SK-N-SH (cell line): ENCODE data around the gene RNF187. TPM values are rescaled to one million over a fixed set of nuclear protein-coding genes. Genes with fewer than 3 reads are reported as not detected.

Experiments used
- CTCF ChIA-PET: fragments of 300-600, 350-600 bp; formaldehyde crosslinking; extraction: SDS; loops from one replicate; lab custom pipeline; 2021; lab: Yijun Ruan, JAX
- POLR2A ChIA-PET: fragments of 350-600 bp; sonication (Branson Sonifier 250); formaldehyde crosslinking; extraction: SDS; loops from one replicate; lab custom pipeline; 2020; ENCODE audit warnings: antibody characterized with exemption, inconsistent platforms; lab: Yijun Ruan, JAX
- DNase-seq: peaks from one replicate; pipeline ENCODE4 v3.0.0; 2012
- H2AFZ ChIP-seq: fragments of 200-600 bp; sonication (generic); 2 replicates; pipeline ENCODE4 v1.8.1; 2016; ENCODE audit warnings: antibody characterized with exemption, mild to moderate bottlenecking, low read depth
- H3F3A ChIP-seq: fragments of 200-600 bp; sonication (generic); replicated peaks from 2 replicates; pipeline ENCODE3; 2016; ENCODE audit warnings: antibody characterized with exemption, mild to moderate bottlenecking; ENCODE audit not compliant: insufficient read depth
- H3K27ac ChIP-seq, 2 experiments: fragments of 200-500 bp in 1 of 2; fragments of 200-600 bp in 1 of 2; sonication (Bioruptor generic) in 1 of 2; sonication (generic), shearing (Covaris generic) in 1 of 2; 2 replicates each; pipeline versions ENCODE4 v1.5.1 to v1.6.1; 2014 to 2016; ENCODE audit warnings: low read depth in 2 of 2, inconsistent platforms in 1 of 2, low read length in 1 of 2, mild to moderate bottlenecking in 1 of 2, mixed read lengths in 1 of 2
- H3K27me3 ChIP-seq: fragments of 200-600 bp; sonication (generic), shearing (Covaris generic); 2 replicates; pipeline ENCODE4 v1.6.1; 2016; ENCODE audit warnings: mixed run types; ENCODE audit not compliant: insufficient read depth
- H3K36me3 ChIP-seq, 2 experiments: fragments of 200-500 bp in 1 of 2; fragments of 200-600 bp in 1 of 2; sonication (Bioruptor generic) in 1 of 2; sonication (generic) in 1 of 2; replicated peaks in 1 of 2; 2 replicates each; pipeline versions ENCODE3 to v1.5.1; 2014 to 2016; ENCODE audit warnings: low read length in 1 of 2, mild to moderate bottlenecking in 1 of 2; ENCODE audit not compliant: insufficient read depth in 2 of 2, control insufficient read depth in 1 of 2
- H3K4me1 ChIP-seq, 2 experiments: fragments of 200-500 bp in 1 of 2; fragments of 200-600 bp in 1 of 2; sonication (Bioruptor generic) in 1 of 2; sonication (generic), shearing (Covaris generic) in 1 of 2; 2 replicates each; pipeline versions ENCODE4 v1.5.1 to v1.6.1; 2014 to 2016; ENCODE audit warnings: low read depth in 1 of 2, low read length in 1 of 2, mixed run types in 1 of 2; ENCODE audit not compliant: insufficient read depth in 2 of 2, control insufficient read depth in 1 of 2
- H3K4me2 ChIP-seq: fragments of 200-600 bp; sonication (generic), shearing (Covaris generic); 2 replicates; pipeline ENCODE4 v1.6.1; 2017; ENCODE audit warnings: mixed run types
- H3K4me3 ChIP-seq, 2 experiments: fragments of 200-500 bp in 1 of 2; fragments of 200-600 bp in 1 of 2; sonication (Bioruptor generic) in 1 of 2; sonication (generic), shearing (Covaris generic) in 1 of 2; 2 replicates each; pipeline versions ENCODE4 v1.5.1 to v1.8.1; 2014 to 2016; ENCODE audit warnings: low read depth in 2 of 2, inconsistent platforms in 1 of 2, low read length in 1 of 2, mild to moderate bottlenecking in 1 of 2, mixed read lengths in 1 of 2, moderate library complexity in 1 of 2
- H3K79me2 ChIP-seq: fragments of 200-600 bp; sonication (generic); 2 replicates; pipeline ENCODE4 v1.8.1; 2017; ENCODE audit warnings: mild to moderate bottlenecking; ENCODE audit not compliant: insufficient read depth
- H3K9ac ChIP-seq: fragments of 200-600 bp; sonication (generic); 2 replicates; pipeline ENCODE4 v1.6.1; 2017; ENCODE audit warnings: mixed run types
- H3K9me2 ChIP-seq: fragments of 200-600 bp; sonication (generic); 2 replicates; pipeline ENCODE4 v1.6.1; 2017; ENCODE audit warnings: mixed run types
- H3K9me3 ChIP-seq: fragments of 200-600 bp; sonication (generic); 2 replicates; pipeline ENCODE4 v1.6.1; 2017; ENCODE audit warnings: mixed run types, mild to moderate bottlenecking, moderate library complexity
- H4K20me1 ChIP-seq: fragments of 200-600 bp; sonication (generic); 2 replicates; pipeline ENCODE4 v1.6.1; 2017; ENCODE audit warnings: mild to moderate bottlenecking, mixed run types; ENCODE audit not compliant: insufficient read depth
- CTCF ChIP-seq: fragments of 200-600 bp; sonication (generic); IDR thresholded peaks from 2 replicates; pipeline ENCODE4 v1.6.1; 2017; ENCODE audit warnings: antibody characterized with exemption, mild to moderate bottlenecking, moderate library complexity
- ELF1 ChIP-seq: IDR thresholded peaks from 2 replicates; pipeline ENCODE4 v1.4.0; 2012
- EZH2phosphoT487 ChIP-seq: fragments of 200-600 bp; sonication (generic); IDR thresholded peaks from 2 replicates; pipeline ENCODE4 v1.6.1; 2017; ENCODE audit warnings: low read depth, mixed run types, mild to moderate bottlenecking, antibody characterized with exemption, moderate library complexity, borderline replicate concordance
- FOXJ3 ChIP-seq: sonication (generic); formaldehyde crosslinking; IDR thresholded peaks from 2 replicates; pipeline ENCODE4 v1.5.1; 2020; ENCODE audit warnings: mild to moderate bottlenecking, missing genetic modification reagents
- NRF1 ChIP-seq: IDR thresholded peaks from 2 replicates; pipeline ENCODE4 v1.6.1; 2012; ENCODE audit warnings: low read depth, mild to moderate bottlenecking, low read length
- RAD21 ChIP-seq: IDR thresholded peaks from 2 replicates; pipeline ENCODE4 v1.6.1; 2012; ENCODE audit warnings: mild to moderate bottlenecking, low read length
- RCOR1 ChIP-seq: fragments of 150-350 bp; IDR thresholded peaks from 2 replicates; pipeline ENCODE4 v1.6.1; 2017; ENCODE audit warnings: antibody characterized with exemption, low read length
- SMC3 ChIP-seq: IDR thresholded peaks from 2 replicates; pipeline ENCODE4 v1.6.1; 2012; ENCODE audit warnings: low read depth, low read length, improper control_type of control experiment
- TEAD4 ChIP-seq: IDR thresholded peaks from 2 replicates; pipeline ENCODE4 v1.4.0; 2012; ENCODE audit warnings: mild to moderate bottlenecking, borderline replicate concordance; ENCODE audit not compliant: insufficient read depth
- USF1 ChIP-seq: IDR thresholded peaks from 2 replicates; pipeline ENCODE4 v1.4.0; 2012; ENCODE audit warnings: low read depth, borderline replicate concordance
- USF2 ChIP-seq: fragments of 150-350 bp; IDR thresholded peaks from 2 replicates; pipeline ENCODE4 v1.6.1; 2017; ENCODE audit warnings: antibody characterized with exemption, low read length, low read depth, borderline replicate concordance
- WGBS: methylation state at CpG from one replicate; pipeline ENCODE4 v1.1.6; 2017; ENCODE audit warnings: low lambda C conversion rate; 5-methylcytosine and 5-hydroxymethylcytosine counted together
- polyA plus RNA-seq, 3 experiments: library from polyadenylated mRNA; depleted of rRNA; stranded (reverse); fragments of >200 nt; gene quantifications; 2 replicates each; pipeline ENCODE4 v1.2.3, GENCODE V29; 2012

RNF187 gene
- polyA plus RNA-seq, 1 of the 3 experiments (the other 2 are of a cell fraction) = 71.1 TPM

GRCh38 chr1:228514421-228514820 lies 27.2 kb downstream of the RNF187 start (continued):
- TF ChIP-seq CTCF (no peak), ELF1 (no peak), NRF1 (no peak)

GRCh38 chr1:228515200-228515834 lies 28.1 kb downstream of the RNF187 start:
- Histone ChIP-seq H3F3A (no peaks in the 10 kb centered on the region), H3K4me2 (no peak overlapping the region), H3K27me3 (peaks cover 39% of the 10 kb centered on the region), H3K4me3 (peak overlapping the region in 1 of 2 experiments; percentile 35; a peak in 1 of 4 replicates), H3K9me3 (no peaks in the 10 kb centered on the region), H3K4me1 (no peaks in the 10 kb centered on the region), H3K36me3 (no peaks in the 10 kb centered on the region), H2AFZ (no peak overlapping the region), H3K9ac (no peak overlapping the region), H4K20me1 (no peaks in the 10 kb centered on the region)
- CTCF ChIA-PET = interaction anchor here (0.6 to 6.1 kb wide), 20 partner anchors 10 to 517 kb away, joined by 3 to 55 read pairs (median 4); partner anchors contain the start of gene IBA57
- 0% methylated on average over 2 of the region's 2 CpGs for WGBS
- peak; percentile 76 for DNase-seq
- TF ChIP-seq USF1 = no peak
- peak; percentile 85 for TF ChIP-seq RAD21
- TF ChIP-seq RCOR1 = no peak
- TF ChIP-seq FOXJ3 = no peak
- TF ChIP-seq CTCF = peak; percentile 87
- peak; percentile 60 for TF ChIP-seq SMC3
- no peak for TF ChIP-seq TEAD4
- TF ChIP-seq USF2 = no peak
- TF ChIP-seq EZH2phosphoT487 = no peak
- TF ChIP-seq, all 33 proteins: peak for 3
- no peak overlapping the region for H3K27ac ChIP-seq
- POLR2A ChIA-PET = interaction anchor here (0.6 kb wide), 1 partner anchor 140 kb away, joined by 3 read pairs; no protein-coding TSS in a partner anchor
- H3K79me2 ChIP-seq = no peaks in the 10 kb centered on the region
- H3K9me2 ChIP-seq = no peaks in the 10 kb centered on the region
